Left lung (tissue), 10 donors: ENCODE results near the gene TSPAN32. TPM values are rescaled to one million over a fixed set of nuclear protein-coding genes. Genes with fewer than 3 reads are reported as not detected.
"Not testable (repeated sequence)": the region's sequence is repeated elsewhere in the genome, so short reads cannot be mapped to it uniquely, and the experiment has no call there.

Source experiments
- ATAC-seq: fragments of 200-7000 bp; cut with Tn5 transposase; one replicate; pipeline ENCODE4 v1.9.1; 2020; ENCODE audit warnings: moderate library complexity
- DNase-seq, 4 donors: peaks; one replicate each; pipeline ENCODE4 v3.0.0-alpha.2; 2013 to 2020
- H3K27ac ChIP-seq, 2 donors: fragments of 200-600 bp; sonication (generic) in 1 of 2; one replicate each; pipeline versions ENCODE4 v1.5.0 to v1.8.0; 2020 to 2021
- H3K27me3 ChIP-seq, 2 donors: fragments of 200-600 bp; sonication (generic) in 1 of 2; one replicate each; pipeline versions ENCODE4 v1.5.0 to v1.8.0; 2020 to 2021
- H3K36me3 ChIP-seq, 2 donors: fragments of 200-600 bp; sonication (generic) in 1 of 2; one replicate each; pipeline versions ENCODE4 v1.5.0 to v1.8.0; 2020 to 2021
- H3K4me1 ChIP-seq, 2 donors: fragments of 200-600 bp; one replicate each; pipeline ENCODE4 v1.8.0; 2021
- H3K4me3 ChIP-seq, 2 donors: fragments of 200-600 bp; sonication (generic) in 1 of 2; one replicate each; pipeline versions ENCODE4 v1.5.0 to v1.8.0; 2020 to 2021; ENCODE audit warnings: mild to moderate bottlenecking in 1 of 2
- H3K9me3 ChIP-seq, 2 donors: fragments of 200-600 bp; sonication (generic) in 1 of 2; one replicate each; pipeline versions ENCODE4 v1.5.0 to v1.8.0; 2020 to 2021
- intact Hi-C, 2 donors: fragments of 100-400 bp; cut with DNase I; formaldehyde crosslinking; loops; one replicate each; pipeline versions ENCODE4 v1.11.2 to v1.14.2; 2022
- polyA plus RNA-seq, 6 donors: library from polyadenylated mRNA; unstranded; fragments of 120-200 nt; gene quantifications; one replicate each; pipeline ENCODE4 v1.2.1, GENCODE V29; 2013; ENCODE audit not compliant: insufficient read length in 6 of 6
- total RNA-seq, 2 donors: library from RNA; stranded (reverse); fragmentation: NEBNext Ultra II Directional; extraction: Animal tissue kit (Norgen Biotek cat#: 25700); gene quantifications; one replicate each; pipeline ENCODE4 v1.2.1, GENCODE V29; 2021
- TF ChIP-seq, protein P1 (sequence below), 2 donors: fragments of 200-600 bp; sonication (generic) in 1 of 2; IDR thresholded peaks; one replicate each; pipeline versions ENCODE4 v1.5.0 to v1.8.0; 2021; ENCODE audit warnings: antibody characterized with exemption in 2 of 2
- donor health status: DM: no; HTN: yes; CAD: no.
- donor health status: DM: no; HTN: no; CAD: no.

Gene TSPAN32
- total and polyA plus RNA-seq, 8 donors = 3.7 to 6.3 (median 4.2) TPM

DNA sequence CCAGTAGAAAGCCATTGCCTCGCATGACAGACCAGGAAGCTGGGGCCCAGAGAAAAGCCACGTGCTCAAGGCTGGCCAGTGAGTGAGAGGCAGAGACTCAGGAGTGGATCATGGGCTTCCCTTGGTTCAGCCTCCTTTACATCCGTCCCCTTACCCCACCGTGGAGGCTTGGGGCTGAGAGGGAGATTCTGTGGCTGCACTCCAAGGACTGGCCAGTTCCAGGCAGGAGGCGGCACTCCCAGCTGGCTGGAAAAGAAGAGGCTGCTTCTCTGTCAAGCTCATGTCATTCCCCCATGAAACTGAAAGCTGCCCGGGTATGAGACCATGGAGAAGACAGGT is 24.8 kb upstream of the TSPAN32 start:
- no peak for DNase-seq
- peaks cover 0 to 6% of the 10 kb centered on the region in 2 donors for H3K27me3 ChIP-seq
- H3K4me1 ChIP-seq = no peaks in the 10 kb centered on the region
- peaks cover 0 to 18% of the 10 kb centered on the region in 2 donors for H3K9me3 ChIP-seq
- intact Hi-C loops = no loop called here
- H3K4me3 ChIP-seq = no peak overlapping the region
- no peak overlapping the region for H3K27ac ChIP-seq
- TF ChIP-seq, protein P1, sequence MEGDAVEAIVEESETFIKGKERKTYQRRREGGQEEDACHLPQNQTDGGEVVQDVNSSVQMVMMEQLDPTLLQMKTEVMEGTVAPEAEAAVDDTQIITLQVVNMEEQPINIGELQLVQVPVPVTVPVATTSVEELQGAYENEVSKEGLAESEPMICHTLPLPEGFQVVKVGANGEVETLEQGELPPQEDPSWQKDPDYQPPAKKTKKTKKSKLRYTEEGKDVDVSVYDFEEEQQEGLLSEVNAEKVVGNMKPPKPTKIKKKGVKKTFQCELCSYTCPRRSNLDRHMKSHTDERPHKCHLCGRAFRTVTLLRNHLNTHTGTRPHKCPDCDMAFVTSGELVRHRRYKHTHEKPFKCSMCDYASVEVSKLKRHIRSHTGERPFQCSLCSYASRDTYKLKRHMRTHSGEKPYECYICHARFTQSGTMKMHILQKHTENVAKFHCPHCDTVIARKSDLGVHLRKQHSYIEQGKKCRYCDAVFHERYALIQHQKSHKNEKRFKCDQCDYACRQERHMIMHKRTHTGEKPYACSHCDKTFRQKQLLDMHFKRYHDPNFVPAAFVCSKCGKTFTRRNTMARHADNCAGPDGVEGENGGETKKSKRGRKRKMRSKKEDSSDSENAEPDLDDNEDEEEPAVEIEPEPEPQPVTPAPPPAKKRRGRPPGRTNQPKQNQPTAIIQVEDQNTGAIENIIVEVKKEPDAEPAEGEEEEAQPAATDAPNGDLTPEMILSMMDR (IDR thresholded peaks at IDR 0.05) = no peak
- no peak for ATAC-seq
- H3K36me3 ChIP-seq = no peaks in the 10 kb centered on the region

DNA sequence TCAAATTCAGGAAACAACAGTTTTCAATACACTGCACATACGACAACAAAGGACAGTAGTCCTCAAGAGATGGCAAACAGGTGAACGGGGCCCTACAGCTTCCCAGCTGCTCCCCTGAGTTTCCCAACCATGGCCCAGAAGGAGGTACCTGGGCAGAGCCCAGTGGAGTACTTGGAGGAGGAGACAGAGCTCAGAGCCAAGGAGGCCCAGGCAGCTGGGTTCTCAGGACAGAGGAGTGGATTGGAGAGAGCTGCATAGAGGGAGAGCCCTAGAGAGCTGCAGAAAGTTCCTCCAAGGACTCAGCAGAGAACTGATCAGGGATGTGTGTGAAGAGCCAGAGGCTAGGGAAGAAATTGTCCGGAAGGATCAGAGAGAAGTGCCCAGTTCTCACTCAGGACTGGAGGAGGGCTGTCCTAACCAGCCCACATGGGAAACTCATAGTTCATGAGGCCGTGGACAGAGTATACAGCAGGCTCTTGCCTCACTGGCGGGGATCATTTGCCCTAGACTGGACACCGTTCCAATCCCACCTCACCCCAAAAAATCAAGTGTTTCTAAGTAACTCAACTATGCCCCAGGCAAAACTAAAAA is 23.8 kb upstream of the TSPAN32 start:
- TF ChIP-seq, protein P1 (IDR thresholded peaks at IDR 0.05) = no peak
- Histone ChIP-seq H3K36me3 (no peaks in the 10 kb centered on the region), H3K4me3 (no peak overlapping the region), H3K27me3 (no peaks in the 10 kb centered on the region), H3K9me3 (peaks cover 0 to 25% of the 10 kb centered on the region in 2 donors), H3K27ac (no peak overlapping the region), H3K4me1 (no peaks in the 10 kb centered on the region)
- ATAC-seq (peak; percentile 33), DNase-seq (no peak)
- intact Hi-C loops = no loop called here

DNA sequence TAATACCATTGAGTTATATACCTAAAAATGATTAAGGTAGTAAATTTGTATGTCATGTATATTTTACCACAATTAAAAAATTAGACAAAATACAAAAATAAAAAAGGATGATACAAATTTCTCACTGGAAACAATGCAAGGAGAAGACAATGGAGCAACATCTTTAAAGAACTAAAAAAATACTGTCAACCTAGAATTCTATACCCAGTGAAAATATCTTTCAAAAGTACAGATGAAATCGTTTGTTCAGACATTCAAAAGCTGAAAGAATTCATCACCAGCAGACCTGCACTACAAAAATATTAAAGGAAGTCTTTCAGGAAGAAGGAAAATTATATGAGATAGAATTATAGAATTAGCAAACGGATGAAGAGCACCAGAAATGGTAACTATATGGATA is 21.6 kb upstream of the TSPAN32 start:
- Histone ChIP-seq H3K4me3 (no peak overlapping the region), H3K27me3 (no peaks in the 10 kb centered on the region), H3K9me3 (peaks cover 0 to 25% of the 10 kb centered on the region in 2 donors), H3K36me3 (no peaks in the 10 kb centered on the region), H3K4me1 (no peaks in the 10 kb centered on the region), H3K27ac (no peak overlapping the region)
- intact Hi-C loops = no loop called here
- TF ChIP-seq, protein P1 (IDR thresholded peaks at IDR 0.05) = no peak
- DNase-seq (no peak), ATAC-seq (no peak)

DNA sequence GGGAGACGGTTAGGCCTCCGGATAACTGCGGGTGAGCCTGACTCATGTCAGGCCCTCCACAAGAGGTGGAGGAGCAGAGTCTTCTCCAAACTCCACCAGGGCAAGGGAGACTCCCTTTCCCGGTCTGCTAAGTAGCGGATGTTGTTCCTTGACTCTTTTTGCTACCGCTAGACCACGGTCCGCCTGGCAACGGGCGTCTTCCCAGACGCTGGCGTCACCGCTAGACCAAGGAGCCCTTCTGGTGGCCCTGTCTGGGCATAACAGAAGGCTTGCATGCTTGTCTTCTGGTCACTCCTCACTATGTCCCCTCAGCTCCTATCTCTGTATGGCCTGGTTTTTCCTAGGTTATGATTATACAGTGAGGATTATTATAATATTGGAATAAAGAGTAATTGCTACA is 15.5 kb upstream of the TSPAN32 start:
- peak in 1 of 4 donors; percentile 54 for DNase-seq
- H3K27me3 ChIP-seq = peaks cover 0 to 11% of the 10 kb centered on the region in 2 donors
- H3K4me3 ChIP-seq, ATAC-seq, intact Hi-C loops, H3K4me1 ChIP-seq, H3K36me3 ChIP-seq, H3K27ac ChIP-seq, H3K9me3 ChIP-seq: not testable (repeated sequence)

DNA sequence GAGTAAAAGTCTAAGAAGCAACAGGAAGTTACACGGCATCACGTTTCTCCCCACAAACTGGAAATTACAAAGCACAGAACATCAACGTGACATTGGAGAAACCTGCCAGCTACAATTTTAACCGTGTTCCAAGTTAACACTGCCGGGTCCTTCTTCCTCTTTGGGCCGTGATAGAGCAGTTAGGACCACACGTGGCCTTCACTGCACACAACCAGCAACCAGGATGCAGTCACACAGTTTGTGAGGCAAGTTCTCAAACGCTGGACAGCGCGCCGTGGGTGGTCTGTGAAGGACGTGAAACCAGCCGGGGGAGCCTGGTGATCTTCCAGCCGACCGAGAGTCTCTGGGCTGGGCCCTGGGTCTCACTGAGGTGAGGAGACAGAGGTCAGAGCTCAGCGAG is 14.7 kb upstream of the TSPAN32 start:
- ATAC-seq = no peak
- H3K4me1 ChIP-seq = peaks cover 0 to 7% of the 10 kb centered on the region in 2 donors
- H3K27me3 ChIP-seq = peaks cover 0 to 11% of the 10 kb centered on the region in 2 donors
- TF ChIP-seq, protein P1 (IDR thresholded peaks at IDR 0.05) = no peak
- intact Hi-C loops = no loop called here
- no peak overlapping the region for H3K4me3 ChIP-seq
- H3K27ac ChIP-seq = no peak overlapping the region
- no peaks in the 10 kb centered on the region for H3K36me3 ChIP-seq
- DNase-seq = peak in 2 of 4 donors; percentile 67 to 77
- H3K9me3 ChIP-seq = peaks cover 0 to 7% of the 10 kb centered on the region in 2 donors

DNA sequence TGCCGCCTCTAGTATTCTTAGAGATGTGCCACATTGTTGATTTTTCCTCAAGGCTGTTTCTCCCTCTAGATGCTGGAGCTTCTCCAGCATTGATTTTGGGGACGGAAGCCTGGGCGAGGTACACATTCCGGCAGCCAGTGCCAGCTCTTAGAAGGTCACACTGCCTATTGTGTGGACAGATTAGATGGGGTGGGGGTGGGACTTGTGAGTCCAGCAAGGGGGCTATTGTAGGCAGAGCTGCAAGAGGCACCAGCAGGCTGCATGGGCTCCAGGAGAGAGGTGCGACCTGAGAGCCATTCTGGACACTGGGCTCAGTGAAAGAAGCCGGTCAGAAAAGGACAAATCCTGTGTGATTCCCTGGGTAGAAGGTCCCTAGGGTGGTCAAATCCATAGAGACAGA is 12.5 kb upstream of the TSPAN32 start:
- DNase-seq = peak in 1 of 4 donors; percentile 19
- Histone ChIP-seq H3K4me3 (no peak overlapping the region), H3K36me3 (no peaks in the 10 kb centered on the region), H3K9me3 (no peaks in the 10 kb centered on the region), H3K4me1 (peaks cover 0 to 7% of the 10 kb centered on the region in 2 donors), H3K27ac (peak overlapping the region in 1 of 2 donors; percentile 20), H3K27me3 (peaks cover 0 to 18% of the 10 kb centered on the region in 2 donors)
- intact Hi-C loops = no loop called here
- TF ChIP-seq, protein P1 (IDR thresholded peaks at IDR 0.05) = no peak
- no peak for ATAC-seq
